GM18502 (cell line): ENCODE results near the gene DPH6.
"Not testable (repeated sequence)": the region's sequence is repeated elsewhere in the genome, so short reads cannot be mapped to it uniquely, and the experiment has no call there.

ENCODE experiments used
- ATAC-seq: cut with Tn5 transposase; IDR thresholded peaks from one replicate; pipeline ENCODE4 v1.9.1; 2021; ENCODE audit warnings: mild to moderate bottlenecking; ENCODE audit not compliant: unreplicated experiment, poor library complexity

Gene DPH6, protein sequence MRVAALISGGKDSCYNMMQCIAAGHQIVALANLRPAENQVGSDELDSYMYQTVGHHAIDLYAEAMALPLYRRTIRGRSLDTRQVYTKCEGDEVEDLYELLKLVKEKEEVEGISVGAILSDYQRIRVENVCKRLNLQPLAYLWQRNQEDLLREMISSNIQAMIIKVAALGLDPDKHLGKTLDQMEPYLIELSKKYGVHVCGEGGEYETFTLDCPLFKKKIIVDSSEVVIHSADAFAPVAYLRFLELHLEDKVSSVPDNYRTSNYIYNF

DNA sequence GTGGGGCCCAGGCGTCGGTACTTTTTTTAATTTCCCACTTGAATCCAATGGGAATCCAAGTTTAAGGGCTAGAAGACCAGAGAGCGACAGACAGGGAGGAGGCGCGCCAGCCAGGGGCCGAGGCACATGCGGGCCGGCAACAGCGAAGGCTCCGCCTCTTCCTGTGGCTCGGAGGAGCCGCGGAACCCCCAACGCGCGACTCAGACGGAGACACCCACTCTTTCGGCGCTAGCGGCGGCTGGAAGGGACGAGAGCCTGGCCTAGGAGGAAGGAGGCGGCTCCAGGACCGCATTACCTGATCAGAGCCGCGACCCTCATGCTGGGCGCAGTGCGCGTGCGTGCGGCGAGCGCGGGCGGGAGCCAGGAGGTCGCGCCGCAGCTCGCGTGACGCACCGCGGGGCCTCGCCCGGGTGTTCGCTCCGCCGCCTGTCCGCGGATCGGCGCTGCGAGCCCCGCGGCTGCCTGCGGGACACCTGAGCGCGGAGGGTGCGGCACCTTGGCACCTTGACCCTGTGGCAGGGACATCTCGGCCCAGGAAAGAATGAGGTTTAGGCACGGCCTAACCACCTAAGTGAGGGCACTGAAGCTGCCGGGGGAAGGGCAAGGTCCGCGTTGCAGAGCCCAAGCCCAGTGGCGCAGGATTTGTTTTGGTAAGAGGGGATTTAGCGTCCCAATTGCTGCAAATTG lies at the start of gene DPH6:
TSS of gene DPH6 (minus strand) at position 342 of the 687 bp plus-strand sequence. CDS start at position 318, 24 bp downstream.
- peak; percentile 91 for ATAC-seq

DNA sequence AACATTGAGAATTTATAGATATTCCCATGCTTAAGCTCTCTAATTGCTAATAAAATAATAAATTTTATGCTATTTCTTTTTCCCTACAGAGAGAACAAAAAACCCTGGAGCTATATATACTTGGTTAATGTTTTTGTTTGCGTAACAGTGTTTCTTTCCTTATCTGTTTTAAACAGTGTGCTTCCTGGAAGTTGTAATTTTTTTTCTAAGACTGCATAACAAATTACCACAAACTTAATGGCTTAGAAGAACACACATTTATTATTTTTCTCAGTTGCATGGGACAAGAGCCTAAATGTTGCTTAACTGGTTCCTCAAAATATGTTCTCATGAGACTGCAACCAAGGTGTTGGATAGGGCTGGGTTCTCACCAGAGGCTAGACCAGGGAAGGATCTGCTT lies 49.7 kb upstream of the DPH6 start:
- ATAC-seq, result no peak

DNA sequence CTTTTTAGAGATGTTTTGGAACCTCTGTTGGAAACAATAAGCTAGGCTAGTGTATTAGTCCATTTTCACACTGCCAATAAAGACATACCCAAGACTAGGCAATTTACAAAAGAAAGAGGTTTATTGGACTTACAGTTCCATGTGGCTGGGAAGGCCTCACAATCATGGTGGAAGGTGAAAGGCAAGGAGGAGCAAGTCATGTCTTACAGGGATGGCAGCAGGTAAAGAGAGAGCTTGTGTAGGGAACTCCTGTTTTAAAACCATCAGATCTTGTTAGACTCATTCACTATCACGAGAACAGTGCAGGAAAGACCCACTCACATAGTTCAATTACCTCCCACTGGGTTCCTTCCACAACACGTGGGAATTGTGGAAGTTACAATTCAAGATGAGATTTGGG lies 46.0 kb upstream of the DPH6 start:
- not testable (repeated sequence) for ATAC-seq

DNA sequence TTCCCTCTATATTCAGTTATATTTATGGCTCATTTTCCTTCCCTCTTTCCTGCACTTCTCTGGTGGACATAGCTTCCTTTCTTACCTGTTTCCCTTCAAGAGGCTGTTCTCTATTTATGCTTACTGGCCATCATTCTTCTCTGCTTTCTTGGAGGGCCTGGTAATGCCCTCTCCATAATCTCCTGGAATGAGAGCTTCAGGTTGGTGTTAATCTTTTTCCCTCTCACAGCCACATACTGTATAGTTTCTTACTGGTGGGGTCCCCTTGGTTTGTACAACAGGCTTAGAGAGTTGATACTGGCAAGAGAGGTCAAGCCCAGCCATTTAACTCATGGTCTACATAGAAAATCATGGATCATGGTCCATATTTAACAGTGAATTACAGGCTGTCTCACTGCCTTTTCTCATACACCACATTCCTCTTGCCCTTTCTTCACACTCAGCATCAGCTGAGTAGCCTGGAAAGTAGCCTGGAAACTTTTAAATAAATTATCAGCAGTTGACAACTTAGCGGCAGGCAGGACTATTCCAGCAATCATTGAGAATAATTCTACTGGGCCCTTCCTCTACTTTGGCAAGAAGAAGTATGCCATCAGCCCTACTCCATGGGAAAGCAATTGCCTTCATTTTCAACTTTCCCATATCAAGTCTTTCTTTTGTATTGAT lies 38.0 kb upstream of the DPH6 start:
- no peak for ATAC-seq

DNA sequence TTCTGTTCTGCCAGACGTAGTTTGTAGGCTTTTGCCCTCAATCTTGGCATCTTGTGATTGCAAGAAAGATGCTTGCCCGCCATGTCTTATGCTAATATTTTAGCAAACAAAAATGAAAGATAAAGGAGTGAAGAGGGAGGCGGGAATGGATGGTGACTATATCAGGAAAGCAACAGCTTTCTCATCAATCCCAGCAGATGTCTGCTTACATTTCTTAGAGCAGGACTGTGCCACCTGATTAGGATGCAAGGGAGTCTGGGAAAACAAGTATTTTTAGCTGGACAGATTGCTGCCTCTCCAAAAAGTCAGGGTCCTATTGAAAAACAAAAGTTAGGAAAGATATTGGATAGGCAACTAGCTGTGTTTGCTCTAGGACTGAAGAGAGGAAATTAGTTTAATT lies 34.6 kb upstream of the DPH6 start:
- no peak for ATAC-seq

DNA sequence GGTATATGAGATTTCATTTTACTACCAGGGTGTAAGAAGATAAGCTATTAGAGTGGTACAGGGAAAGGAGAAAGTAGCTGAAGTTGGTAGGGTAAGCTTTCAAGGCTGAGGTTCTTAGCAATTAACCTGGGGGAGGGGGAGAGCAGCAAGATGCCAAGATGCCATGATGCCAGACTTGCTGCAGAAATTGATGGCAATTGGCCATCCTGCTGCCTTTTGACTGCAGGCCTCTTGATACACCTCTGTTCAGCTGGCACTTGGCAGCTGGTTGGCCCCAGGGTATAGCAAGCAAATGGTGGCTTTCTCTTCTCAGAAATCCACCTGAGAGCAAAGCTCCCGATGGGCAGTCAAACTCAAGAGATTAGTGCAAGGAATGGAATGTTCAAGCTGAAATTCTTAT lies 21.4 kb upstream of the DPH6 start:
- ATAC-seq, result no peak

DNA sequence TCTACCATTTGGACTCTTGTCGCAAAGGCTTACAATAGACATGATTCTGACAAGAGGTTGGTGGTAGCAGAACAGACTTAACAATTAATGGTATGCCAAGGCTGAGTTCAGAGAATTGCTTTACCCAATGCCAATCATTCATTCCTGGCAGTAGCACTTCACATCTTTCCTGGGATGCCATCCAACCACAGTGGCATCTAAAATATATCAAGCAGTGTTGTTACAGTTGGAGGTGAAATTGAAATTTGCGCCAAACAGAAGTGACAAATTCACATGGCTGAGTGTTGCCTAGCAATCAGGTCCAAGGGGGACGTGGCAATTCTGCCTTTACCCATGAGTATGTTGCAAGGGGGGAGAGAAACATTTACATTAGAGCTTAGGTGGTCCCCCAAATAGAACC lies 21.0 kb upstream of the DPH6 start:
- no peak for ATAC-seq

DNA sequence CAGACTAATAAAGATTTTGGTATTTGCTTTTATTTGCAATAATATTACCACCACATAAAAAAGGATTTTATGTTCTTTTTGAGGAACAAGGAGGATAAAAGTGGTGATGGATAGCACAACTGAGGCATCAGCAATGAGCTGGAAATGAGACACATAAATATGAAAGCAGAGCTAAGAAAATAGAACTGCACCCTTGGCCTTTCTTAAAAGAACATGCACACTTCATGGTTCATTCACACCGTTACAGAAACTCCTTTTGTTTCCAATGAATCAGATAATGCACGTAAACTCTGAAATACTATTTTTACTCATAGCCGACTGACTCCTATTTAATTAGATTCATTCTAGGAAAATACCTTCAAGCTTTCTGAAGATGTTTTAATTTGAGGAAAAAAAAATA lies 19.9 kb upstream of the DPH6 start:
- no peak for ATAC-seq

DNA sequence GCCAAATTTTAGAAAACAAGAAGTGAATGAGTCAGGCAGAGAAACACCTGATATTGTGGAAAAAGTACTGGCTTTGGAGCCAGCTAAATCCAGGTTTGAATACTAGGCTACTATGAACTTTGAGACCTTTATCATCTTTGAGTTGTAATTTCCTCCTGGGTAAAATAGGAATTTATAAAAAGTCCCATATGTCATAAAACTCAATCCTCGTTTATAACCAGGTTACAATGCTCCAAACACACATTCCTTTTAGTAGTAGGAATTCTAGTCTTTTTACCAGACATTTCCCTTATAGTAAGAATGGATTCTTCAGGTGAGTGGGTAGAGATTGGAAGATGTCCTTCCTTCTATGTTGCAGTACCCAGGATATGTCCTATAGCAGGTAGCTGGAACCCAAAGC lies 16.7 kb upstream of the DPH6 start:
- ATAC-seq, result no peak

DNA sequence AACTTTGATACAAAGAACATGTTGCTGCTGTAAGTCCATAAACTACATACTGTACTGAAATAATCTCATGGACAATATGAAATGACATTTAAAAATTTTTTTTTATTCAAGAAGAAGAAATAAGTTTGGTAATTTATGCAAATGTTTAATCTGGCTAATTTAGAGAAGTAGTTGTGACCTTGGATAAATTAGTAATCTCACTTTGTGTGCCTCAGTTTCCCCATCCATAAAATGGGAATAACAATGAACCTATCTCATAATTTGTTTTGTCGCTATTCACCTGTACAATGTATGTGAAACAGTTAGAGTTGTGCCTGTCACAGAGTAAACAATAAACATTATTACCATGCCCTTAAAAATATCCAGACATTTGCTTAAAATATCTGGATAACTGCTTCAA lies 15.3 kb upstream of the DPH6 start:
- ATAC-seq, result no peak

DNA sequence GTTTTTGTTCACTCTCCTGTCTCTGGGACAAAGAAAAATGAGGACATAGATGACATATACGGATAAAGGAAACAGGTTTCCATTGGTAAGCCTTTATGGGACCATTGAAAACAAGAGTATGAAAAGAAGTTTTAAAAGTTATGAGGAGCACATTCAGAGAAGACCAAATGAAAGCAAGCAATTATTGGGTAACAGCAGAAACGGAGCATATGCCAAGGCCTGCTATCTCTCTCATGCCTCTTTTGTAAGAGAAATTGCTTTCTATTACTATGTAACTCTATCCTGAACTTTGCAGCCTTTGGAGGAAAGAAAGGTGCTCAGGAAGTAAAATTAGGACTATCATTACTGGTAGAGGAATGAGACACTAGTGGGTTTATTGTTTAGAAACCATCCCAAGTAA lies 14.9 kb upstream of the DPH6 start:
- no peak for ATAC-seq

DNA sequence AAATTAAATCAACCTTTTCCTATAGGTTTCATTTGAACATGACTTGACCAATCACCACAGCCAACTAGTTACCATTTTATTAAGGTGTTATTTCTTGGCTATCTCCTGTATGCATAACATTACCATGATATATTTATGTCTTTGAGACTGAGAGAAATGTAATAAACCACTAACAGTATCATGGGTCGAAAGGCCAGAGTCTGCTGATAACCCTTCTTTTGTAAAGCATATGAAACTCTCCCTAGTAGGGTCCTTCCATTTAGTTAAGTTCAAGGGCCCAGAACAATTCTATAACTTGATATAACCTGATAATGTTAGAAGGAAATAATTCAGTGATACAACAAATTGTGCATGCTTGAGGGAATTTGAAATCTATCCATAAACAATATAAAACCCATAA lies 14.3 kb upstream of the DPH6 start:
- ATAC-seq, result no peak

DNA sequence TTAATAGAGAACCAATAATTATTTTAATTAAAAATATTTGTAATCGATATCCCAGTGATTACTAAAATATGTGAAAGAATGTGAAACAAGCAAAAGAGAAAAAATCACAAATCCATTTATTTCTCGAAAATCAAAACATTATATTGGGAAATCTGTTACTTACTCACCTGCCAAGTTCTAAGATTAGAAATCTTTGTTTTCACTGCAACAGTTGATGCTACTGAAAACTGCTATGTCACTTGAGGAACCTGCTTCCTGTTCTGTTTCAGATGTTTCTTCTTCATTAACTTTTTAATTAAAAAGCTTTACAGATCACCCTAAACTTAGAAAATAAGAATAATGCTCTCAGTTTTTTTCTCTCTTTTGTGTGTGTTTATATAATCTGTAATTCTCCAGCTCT lies 13.7 kb upstream of the DPH6 start:
- no peak for ATAC-seq

DNA sequence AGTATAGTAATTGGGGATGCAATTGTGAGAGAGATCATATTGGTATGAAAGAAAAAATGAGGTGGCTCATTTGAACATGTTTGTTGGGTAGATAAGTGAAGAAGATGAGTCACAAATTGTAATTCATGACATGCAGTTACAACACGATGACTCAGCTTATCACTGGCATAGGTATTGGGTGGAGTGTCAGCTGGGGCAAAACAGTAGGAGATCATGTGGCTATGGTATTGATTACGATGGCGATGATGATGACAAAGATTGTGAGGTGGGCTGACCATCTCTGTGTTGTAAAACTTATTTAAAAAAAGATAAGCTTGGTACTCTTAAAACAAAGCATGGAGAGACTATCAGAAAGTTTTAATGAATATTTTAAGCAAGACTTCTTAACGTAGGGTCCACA lies 11.6 kb upstream of the DPH6 start:
- no peak for ATAC-seq

DNA sequence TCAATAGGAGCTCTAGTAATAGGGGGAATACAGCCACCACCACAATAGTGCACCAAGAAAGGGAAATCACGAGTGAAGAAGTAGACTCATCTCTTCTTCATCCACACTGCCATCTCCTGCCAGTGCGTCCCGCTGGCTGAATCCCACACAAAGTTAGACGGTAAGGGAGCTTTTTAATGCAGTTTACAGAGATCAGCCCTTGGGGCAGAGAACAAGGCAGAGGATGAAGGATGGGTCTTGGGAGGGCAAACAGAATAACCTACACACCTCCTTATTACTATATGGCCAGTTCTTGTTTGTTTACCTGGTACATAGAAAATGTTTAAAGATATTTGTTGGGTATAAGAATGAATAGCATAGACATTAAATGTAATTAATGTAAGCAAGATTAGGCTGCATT lies 11.0 kb upstream of the DPH6 start:
- no peak for ATAC-seq

DNA sequence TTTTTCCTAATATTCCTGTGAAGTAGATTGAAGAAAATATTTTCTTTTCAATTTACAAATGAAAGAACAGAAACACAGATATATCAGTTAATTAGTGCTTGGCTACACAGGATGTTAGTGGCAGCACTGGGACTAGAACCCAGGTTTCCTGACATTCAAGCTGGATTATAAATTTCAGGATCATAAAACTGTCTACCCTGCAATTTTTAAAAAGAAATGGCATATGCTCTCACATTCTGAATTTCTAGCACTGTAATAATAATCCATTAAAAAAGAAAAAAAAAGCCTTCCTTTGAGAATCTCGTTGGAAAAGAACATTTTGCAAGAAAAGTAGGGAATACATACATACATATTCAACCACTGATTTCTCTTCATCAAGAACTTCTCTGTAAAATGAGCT lies 9.3 kb upstream of the DPH6 start:
- no peak for ATAC-seq

DNA sequence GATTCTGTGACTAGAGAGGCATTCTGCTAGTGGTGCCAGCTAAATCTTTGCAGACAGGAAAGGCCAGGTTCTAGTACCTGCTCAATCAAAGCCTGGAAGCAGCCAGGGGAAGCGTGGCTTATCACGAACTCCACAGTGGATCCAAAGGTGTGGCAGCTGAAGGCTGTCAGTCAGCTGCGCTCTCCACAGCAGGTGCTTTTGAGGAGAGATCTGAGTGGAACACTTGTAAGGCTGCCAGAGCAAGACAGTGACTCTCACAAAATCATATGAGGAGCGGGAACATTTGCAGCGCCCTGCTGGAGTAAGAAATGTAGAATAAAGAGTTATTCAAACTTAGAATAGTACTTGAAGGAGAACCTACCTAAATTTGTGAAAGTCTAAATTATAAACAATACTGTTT lies 5.0 kb upstream of the DPH6 start:
- ATAC-seq, result no peak

DNA sequence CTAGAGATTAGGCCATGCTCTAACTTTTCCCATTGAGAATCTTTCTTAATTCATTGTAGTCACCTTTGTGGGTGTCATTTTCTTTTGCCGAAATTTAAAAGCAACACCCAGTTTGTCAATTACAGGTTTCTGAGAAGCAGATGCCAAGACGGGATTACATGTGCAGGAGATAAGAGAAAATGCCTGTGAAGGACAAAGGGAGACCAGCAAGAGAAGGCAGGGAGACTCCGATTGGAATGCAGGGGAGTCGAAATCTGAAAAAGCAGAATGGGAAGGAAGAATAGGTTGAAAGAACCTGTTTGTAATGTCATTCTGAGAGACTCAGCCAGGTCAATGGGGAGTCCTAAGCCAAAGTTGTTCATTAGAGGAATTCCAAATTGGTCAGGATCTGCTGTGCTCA lies 3.6 kb upstream of the DPH6 start:
- ATAC-seq, result no peak

DNA sequence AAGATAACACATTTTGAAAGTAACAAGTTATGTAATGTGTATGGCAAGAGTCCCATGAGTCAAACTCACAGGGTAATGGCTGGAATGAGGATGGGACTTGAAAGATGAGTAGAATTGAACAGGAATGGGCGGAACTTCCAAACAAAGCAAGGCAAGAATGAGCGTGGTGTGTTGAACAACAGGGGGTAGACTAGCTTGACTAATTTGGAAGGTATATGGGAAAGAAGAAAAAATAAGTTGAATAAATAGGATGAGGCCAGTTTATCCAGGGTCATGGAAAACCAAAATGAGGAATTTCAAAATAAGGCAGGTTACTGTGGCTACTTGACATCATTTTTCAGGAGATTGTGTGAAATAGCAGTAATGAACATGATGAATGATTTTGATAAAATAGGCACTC lies 2.5 kb upstream of the DPH6 start:
- ATAC-seq, result no peak

DNA sequence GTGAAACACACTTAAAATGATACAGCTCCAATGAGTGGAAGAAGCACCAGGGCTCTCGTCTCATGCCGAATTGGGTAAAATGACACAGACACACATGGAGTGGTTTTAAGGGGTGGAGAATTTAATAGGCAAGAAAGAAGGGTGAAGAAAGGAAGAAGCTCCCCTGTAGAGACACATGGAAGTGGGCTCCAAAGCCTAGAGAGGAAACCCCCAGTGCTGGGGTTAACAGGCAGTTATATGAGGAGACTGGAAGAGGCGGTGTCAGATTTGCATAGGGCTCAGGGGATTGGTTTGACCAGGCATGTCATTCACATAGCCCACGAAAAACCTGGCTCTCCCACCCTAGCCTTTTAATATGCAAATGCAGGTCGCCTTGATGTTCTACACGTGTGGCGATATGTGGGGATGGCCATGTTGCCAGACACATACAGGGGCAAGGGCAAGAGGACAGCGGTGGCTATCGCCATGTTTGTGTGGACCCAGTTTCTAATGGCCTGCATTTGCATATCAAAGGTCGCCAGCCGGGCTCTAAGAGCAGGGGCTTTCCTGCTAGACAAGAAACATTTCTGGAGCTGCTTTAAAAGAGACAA lies 1.9 kb upstream of the DPH6 start:
- ATAC-seq, result no peak
